ENCODE results near the gene LYZ. TPM values are rescaled to one million over a fixed set of nuclear protein-coding genes. Genes with fewer than 3 reads are reported as not detected.
A peak's percentile ranks its signal among the peaks of the same experiment; 100 is the strongest.

LYZ gene
- total and polyA plus RNA-seq, 2 donors (not counting 1 experiment from before 2014, with no cell fraction given): 0.17 TPM; not detected in 1

DNA sequence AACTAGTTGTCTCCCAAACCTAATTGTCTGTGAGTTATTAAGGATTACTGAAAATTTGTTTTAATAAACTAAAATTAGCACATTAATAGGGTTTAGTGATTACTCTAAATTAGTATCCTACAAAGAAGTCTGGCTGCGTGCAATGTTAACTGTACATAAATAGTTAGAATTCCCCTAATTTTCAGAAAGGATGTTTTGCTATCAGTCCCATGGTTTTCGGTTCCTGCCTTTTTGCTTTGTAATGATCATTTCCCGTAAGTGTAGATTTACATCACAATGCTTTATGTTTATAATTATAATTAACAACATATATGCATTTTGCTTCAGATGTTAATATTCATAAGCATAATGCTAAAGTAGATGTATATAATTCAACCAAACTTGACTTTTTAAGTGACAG, 19.8 kb upstream of the LYZ start:
- Histone ChIP-seq H3K36me3 (ENCODE audit: control insufficient read depth, insufficient read depth, low read length) (no peaks in the 10 kb centered on the region), H3K27ac (ENCODE audit: insufficient read depth, low read length) (no peak overlapping the region), H3K9ac (ENCODE audit: insufficient read depth, low read length) (no peak overlapping the region), H3K4me2 (ENCODE audit: extremely low read depth, insufficient read depth, low read length) (no peak overlapping the region), H3K27me3 (ENCODE audit: control insufficient read depth, insufficient read depth, low read length) (peaks cover 31% of the 10 kb centered on the region), H3K9me3 (ENCODE audit: control insufficient read depth, insufficient read depth, low read depth, low read length) (no peaks in the 10 kb centered on the region), H3K4me1 (ENCODE audit: control insufficient read depth, extremely low read depth, insufficient read depth, low read length) (no peaks in the 10 kb centered on the region), H2AFZ (ENCODE audit: low read length) (no peak overlapping the region), H3K4me3 (replicated peaks in 1 of 4; ENCODE audit: control extremely low read depth in 1 of 4, insufficient read depth in 1 of 4, low read depth in 3 of 4, low read length in 4 of 4) (no peak overlapping the region), H3K79me2 (ENCODE audit: control insufficient read depth, insufficient read depth, low read length) (no peaks in the 10 kb centered on the region), H4K20me1 (ENCODE audit: control insufficient read depth, extremely low read depth, insufficient read depth, low read length) (no peaks in the 10 kb centered on the region)
- TF ChIP-seq, protein P1, sequence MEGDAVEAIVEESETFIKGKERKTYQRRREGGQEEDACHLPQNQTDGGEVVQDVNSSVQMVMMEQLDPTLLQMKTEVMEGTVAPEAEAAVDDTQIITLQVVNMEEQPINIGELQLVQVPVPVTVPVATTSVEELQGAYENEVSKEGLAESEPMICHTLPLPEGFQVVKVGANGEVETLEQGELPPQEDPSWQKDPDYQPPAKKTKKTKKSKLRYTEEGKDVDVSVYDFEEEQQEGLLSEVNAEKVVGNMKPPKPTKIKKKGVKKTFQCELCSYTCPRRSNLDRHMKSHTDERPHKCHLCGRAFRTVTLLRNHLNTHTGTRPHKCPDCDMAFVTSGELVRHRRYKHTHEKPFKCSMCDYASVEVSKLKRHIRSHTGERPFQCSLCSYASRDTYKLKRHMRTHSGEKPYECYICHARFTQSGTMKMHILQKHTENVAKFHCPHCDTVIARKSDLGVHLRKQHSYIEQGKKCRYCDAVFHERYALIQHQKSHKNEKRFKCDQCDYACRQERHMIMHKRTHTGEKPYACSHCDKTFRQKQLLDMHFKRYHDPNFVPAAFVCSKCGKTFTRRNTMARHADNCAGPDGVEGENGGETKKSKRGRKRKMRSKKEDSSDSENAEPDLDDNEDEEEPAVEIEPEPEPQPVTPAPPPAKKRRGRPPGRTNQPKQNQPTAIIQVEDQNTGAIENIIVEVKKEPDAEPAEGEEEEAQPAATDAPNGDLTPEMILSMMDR (conservative IDR thresholded peaks at IDR 0.05 in 1 of 2, IDR thresholded peaks at IDR 0.05 in 1 of 2; ENCODE audit: low read depth in 1 of 2, low read length in 2 of 2): no peak
- no peak for TF ChIP-seq EZH2 (IDR thresholded peaks at IDR 0.05; ENCODE audit: low read length, missing control alignments)
- no peak for DNase-seq (ENCODE audit: low read depth in 2 of 2)

DNA sequence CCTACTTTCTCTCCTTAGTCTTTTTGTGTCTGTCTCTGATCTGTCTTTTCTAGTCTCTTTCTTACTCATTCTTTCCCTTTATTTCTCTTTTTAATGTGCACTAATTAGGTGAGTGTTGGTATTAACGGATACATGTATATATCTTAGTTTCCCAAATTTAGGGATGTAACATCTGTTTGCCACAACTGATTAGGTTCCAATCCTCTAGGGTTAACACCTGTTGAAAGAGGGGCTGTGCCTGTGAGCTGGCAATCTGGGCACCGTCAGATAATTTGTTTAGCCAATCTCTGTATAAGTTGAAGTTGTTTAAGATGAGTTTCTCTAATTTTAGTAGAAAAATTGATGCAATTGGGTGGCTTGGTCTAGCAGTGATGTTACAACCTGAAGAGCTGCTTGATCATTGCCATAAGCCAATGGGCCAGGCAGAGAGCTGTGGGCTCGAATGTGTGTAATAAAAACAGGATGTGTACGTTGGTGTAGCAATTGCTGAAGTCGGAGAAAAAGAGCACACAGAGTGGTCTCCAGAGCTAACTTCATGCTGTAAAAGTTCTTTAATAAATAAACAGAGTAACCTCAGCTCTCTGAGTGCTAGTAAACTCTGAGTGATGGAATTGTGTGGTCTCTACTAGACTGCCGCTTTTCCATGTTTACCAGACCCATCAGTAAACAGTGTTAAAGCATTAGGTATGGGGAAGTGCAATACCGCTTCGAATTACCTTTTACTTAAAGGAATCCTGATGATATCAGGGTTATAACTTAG, 18.3 kb upstream of the LYZ start:
- no peaks in the 10 kb centered on the region for H3K4me1 ChIP-seq (ENCODE audit: control insufficient read depth, extremely low read depth, insufficient read depth, low read length)
- H3K4me2 ChIP-seq (ENCODE audit: extremely low read depth, insufficient read depth, low read length): no peak overlapping the region
- H3K9ac ChIP-seq (ENCODE audit: insufficient read depth, low read length): no peak overlapping the region
- no peaks in the 10 kb centered on the region for H3K9me3 ChIP-seq (ENCODE audit: control insufficient read depth, insufficient read depth, low read depth, low read length)
- H3K79me2 ChIP-seq (ENCODE audit: control insufficient read depth, insufficient read depth, low read length): no peaks in the 10 kb centered on the region
- no peak overlapping the region for H2AFZ ChIP-seq (ENCODE audit: low read length)
- DNase-seq (ENCODE audit: low read depth in 2 of 2): no peak
- no peak overlapping the region for H3K27ac ChIP-seq (ENCODE audit: insufficient read depth, low read length)
- H3K4me3 ChIP-seq (replicated peaks in 1 of 4; ENCODE audit: control extremely low read depth in 1 of 4, insufficient read depth in 1 of 4, low read depth in 3 of 4, low read length in 4 of 4): no peak overlapping the region
- no peaks in the 10 kb centered on the region for H3K36me3 ChIP-seq (ENCODE audit: control insufficient read depth, insufficient read depth, low read length)
- no peaks in the 10 kb centered on the region for H4K20me1 ChIP-seq (ENCODE audit: control insufficient read depth, extremely low read depth, insufficient read depth, low read length)
- H3K27me3 ChIP-seq (ENCODE audit: control insufficient read depth, insufficient read depth, low read length): peaks cover 27% of the 10 kb centered on the region
- TF ChIP-seq EZH2 (IDR thresholded peaks at IDR 0.05; ENCODE audit: low read length, missing control alignments): no peak
- TF ChIP-seq, protein P1 (conservative IDR thresholded peaks at IDR 0.05 in 1 of 2, IDR thresholded peaks at IDR 0.05 in 1 of 2; ENCODE audit: low read depth in 1 of 2, low read length in 2 of 2): no peak

DNA sequence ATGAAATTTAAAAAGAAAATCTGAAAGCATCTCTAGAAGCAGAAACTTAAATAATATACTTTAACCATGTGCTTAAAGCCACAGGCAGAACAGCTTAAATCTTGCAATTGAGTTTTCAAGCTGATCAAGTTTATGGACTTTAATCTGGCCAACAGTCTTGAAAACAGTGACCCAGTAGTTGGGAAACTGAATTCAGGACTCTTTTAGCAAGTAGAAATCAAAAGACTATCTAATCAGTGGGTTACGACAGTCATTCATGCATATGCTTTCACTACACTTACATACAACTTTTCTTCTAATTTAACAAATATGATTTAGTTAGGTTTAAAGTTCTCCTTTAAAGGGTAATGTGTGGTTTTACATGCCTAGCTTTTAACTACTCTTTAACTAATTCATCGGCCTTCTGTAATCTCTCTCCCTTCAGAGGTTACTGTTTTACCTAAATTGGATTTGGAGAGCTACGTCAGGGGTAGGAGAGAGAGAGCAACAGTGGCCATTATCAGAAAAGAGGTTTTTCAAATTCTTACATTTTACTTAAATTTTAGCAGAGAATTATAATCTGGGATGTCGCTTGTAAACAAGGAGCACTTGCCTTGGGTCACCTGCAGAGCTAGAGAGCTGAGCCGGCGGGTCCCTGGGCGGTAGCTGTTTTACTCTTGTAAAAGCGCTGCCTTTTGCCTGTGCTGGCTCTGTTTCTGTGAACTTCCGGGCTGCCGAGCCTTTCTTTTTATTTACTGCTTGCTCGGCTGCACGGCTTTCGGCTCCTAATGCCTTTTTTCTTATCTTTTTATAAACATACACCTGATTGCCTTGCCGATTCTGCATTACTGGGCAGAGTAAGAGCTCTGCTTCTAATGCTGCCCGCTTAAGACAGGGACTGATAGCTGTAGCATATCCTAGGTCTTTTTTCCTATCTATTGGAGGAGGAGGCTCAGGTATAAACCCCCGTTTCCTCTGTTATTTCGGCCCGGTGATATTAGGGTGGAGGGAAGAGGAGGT, 17.4 kb upstream of the LYZ start:
- TF ChIP-seq, protein P1 (conservative IDR thresholded peaks at IDR 0.05 in 1 of 2, IDR thresholded peaks at IDR 0.05 in 1 of 2; ENCODE audit: low read depth in 1 of 2, low read length in 2 of 2): no peak
- TF ChIP-seq EZH2 (IDR thresholded peaks at IDR 0.05; ENCODE audit: low read length, missing control alignments): no peak
- Histone ChIP-seq H3K4me1 (ENCODE audit: control insufficient read depth, extremely low read depth, insufficient read depth, low read length) (no peaks in the 10 kb centered on the region), H3K27ac (ENCODE audit: insufficient read depth, low read length) (no peak overlapping the region), H3K4me3 (replicated peaks in 1 of 4; ENCODE audit: control extremely low read depth in 1 of 4, insufficient read depth in 1 of 4, low read depth in 3 of 4, low read length in 4 of 4) (peak overlapping the region in 3 of 4 experiments; percentile 21 to 52 (median 35)), H3K79me2 (ENCODE audit: control insufficient read depth, insufficient read depth, low read length) (no peaks in the 10 kb centered on the region), H2AFZ (ENCODE audit: low read length) (peak overlapping the region; percentile 13), H3K9ac (ENCODE audit: insufficient read depth, low read length) (no peak overlapping the region), H4K20me1 (ENCODE audit: control insufficient read depth, extremely low read depth, insufficient read depth, low read length) (no peaks in the 10 kb centered on the region), H3K9me3 (ENCODE audit: control insufficient read depth, insufficient read depth, low read depth, low read length) (no peaks in the 10 kb centered on the region), H3K36me3 (ENCODE audit: control insufficient read depth, insufficient read depth, low read length) (no peaks in the 10 kb centered on the region), H3K4me2 (ENCODE audit: extremely low read depth, insufficient read depth, low read length) (peak overlapping the region; percentile 40), H3K27me3 (ENCODE audit: control insufficient read depth, insufficient read depth, low read length) (peaks cover 27% of the 10 kb centered on the region)
- DNase-seq (ENCODE audit: low read depth in 2 of 2): peak in 1 of 2 donors; percentile 11
